Activated CD4-positive, alpha-beta T cell treated with anti-CD3 and anti-CD28 coated beads for 4 hours (primary cell): Measurements from ENCODE around the gene TSNAX.
"Not testable (repeated sequence)": the region's sequence is repeated elsewhere in the genome, so short reads cannot be mapped to it uniquely, and the experiment has no call there.

Experiments
- DNase-seq, 2 donors: peaks; one replicate each; pipeline ENCODE4 v3.0.0-alpha.2; 2020

Gene TSNAX, protein sequence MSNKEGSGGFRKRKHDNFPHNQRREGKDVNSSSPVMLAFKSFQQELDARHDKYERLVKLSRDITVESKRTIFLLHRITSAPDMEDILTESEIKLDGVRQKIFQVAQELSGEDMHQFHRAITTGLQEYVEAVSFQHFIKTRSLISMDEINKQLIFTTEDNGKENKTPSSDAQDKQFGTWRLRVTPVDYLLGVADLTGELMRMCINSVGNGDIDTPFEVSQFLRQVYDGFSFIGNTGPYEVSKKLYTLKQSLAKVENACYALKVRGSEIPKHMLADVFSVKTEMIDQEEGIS

DNA sequence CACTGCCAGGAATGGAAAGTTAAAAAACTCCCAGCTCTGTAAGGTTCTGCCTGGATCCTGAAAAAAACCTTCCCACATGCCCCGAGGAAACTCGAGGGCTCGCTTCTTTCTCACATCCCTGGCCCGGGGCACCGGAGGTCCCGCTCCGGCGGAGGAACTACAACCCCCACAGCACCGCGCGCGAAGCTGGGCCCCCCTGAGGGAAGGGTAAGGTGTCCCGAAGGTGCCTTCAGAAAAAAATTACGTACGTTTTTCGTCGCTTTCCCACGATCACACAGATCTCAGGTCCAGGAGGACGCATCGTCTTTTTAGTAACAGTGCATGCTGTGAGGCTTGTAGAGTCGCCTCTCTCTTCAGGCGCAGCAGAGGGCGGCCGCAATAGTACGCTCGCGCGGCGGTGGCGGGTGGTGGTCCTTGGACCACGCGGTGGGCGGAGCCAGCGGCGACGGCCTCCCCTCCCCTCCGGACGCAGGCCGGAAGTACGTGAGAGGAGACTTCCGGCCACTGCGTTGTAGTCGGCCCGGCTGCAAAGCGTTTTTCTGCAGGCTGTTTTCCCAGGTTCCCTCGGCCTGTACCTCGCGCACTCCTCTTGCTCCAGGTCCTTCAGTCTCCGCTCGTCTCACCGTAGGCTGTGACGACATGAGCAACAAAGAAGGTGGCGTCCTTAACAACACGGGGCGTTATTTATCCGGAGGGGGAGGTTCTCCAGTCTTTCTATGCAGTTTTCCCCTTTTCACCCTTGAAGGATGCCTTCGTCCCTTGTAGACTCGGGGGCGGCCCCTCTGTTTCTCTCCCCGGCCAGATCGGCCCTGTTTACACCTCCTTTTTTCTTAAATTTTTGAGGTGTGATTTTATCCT lies at the start of gene TSNAX:
TSS of gene TSNAX (plus strand) at position 498 of the 858 bp plus-strand sequence. CDS start at position 640, 142 bp downstream.
- peak; percentile 88 to 89 for DNase-seq

DNA sequence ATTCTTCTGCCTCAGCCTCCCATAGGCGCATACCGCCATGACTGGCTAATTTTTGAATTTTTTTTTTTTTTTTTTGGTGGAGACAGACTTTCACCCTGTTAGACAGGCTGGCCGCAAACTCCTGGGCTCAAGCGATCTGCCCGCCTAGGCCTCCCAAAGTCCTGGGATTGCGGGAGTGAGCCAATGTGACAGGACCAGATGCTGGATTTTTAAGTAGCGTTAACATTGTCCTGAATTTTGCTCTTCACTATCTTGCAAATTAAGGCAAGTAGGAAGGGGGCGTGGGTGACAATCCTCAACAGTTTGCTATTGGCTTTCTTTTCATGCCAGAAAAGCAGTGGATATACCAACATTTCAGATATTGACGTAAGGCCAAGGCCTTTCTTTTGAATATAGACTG lies 49.7 kb upstream of the TSNAX start:
- DNase-seq: no peak

GRCh38 chr1:231480008-231480407 lies 48.5 kb upstream of the TSNAX start:
- no peak for DNase-seq

GRCh38 chr1:231481289-231481688 lies 47.2 kb upstream of the TSNAX start:
- DNase-seq: no peak

DNA sequence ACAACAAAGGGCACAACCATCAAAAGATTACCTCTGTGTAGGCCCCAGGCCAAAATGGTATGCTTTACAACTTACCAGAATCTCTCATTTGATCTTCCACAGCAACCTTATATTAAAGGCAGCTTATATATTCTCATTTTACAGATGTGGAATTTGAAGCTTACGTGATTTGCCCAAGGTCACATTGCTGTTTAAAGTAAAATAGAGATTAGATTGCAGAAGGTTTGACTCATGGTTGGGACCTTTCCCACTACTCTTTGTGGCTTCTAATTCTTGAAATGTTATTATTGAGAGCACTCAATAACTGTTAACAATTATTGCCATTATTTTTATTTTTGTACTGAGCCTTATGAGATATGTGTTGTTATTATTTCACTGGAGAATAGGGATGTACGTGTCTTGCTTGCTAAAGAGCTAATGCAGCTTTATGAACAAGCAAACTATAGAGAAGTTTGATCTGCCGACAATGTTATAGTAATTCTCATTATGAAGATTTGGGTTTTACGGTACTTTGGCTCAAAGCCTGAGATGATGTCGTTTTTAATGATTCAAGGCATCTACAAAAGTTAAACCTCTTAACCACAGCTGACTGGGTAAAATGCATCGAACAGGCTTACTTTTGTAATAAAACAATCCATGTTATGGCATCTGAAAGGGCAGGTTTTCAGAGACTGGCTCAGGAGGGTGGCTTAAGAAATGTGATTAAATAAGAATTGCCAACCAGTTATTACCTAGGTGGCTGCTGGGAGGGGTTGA lies 43.3 kb upstream of the TSNAX start:
- DNase-seq: no peak

DNA sequence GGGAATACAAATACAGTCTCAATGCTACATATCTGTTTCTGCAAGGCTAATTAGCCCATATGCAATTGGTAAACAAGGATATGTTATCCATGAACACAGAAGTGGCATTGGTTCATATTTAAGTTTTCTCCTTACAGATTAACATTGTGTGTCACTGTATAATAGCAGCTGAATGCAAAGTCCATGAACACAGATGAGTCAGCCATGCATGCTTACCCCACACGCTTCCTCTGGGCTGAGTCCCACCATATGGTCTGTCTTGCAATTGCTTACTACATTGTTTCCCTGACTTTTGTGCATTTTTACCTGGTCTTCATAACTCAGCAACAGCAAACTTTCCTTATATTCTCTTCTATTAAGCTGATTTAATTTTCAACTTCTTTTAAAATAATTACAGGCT lies 41.5 kb upstream of the TSNAX start:
- DNase-seq: no peak

DNA sequence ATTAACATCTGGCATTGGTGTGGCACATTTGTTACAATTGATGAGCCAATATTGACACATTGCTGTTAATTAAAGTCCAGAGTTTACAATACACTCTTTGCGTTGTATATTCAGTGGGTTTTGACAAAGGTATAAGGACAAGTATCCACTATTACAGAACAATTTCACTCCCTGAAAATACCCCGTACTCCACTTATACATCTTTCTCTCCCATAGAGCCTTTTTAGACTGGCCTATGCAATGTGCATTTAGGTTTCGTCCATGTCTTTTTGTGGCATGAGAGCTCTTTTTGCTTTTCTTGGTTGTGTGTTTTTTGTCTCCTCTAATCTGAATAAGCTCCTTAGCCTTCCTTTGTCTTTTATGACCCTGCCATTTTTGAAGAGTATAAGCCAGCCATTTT lies 40.6 kb upstream of the TSNAX start:
- DNase-seq: no peak

DNA sequence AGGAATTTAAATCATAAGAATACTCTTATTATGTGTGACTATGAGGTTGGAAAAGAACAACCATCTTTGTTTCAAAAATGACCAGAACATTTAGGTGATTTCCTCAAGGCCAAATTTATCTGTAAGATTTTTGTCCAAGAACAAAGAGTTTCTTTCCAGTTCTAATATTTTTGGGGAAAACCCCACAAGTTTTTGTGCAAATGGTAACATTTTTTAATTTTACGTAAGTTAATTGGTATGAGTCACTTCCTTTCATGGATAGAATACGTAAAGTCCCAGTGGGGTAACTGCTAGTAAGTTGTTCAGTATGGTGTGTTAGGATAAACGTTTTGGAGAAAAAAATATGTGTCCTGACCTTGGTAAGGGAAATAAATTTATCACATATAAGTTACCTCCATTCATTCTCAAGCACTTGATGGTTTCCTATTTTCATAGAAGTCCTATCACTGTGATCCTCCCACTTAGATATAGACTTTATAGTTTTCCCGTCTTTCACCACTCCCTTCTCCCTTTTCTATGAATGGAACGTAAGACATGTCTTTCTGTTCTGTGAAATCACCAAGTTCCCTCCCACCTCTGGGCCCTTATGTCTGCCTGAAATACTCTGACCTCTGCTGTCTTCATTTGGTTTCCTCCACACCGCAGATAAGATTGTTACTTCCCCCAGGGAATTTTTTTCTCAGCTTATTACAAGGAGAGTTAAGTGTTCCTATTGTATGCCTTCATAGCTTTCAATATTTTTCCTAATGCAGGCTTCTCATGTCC lies 34.9 kb upstream of the TSNAX start:
- no peak for DNase-seq

DNA sequence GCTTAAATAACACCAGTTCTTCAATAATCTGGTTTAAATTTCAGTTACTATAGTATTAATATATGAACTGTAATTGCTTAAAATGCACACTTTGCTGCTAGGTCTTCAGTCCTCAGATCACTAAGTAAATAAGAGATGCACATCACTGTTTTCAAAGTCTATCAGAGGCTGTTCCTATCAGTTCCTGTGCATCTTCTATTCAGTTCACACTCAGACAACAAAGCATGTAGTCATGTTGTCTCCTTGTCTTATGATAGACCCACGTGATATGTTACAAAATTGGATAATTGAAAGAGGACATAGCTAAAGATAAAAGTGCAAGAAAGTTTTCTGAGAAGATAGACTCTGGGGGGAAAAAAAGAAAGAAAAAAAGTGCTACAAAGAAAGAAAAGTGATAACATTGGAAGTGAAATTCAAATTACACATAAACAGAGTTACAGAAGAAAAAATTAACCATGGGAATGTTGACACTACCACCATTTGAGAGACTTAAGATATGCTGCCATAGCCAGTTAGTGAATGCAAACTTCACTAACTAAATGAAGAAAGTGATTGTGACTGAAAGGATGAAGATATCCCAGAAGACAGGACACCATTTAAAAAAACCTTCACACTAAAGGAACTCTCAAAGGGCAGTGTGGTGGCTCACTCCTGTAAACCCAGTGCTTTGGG lies 33.9 kb upstream of the TSNAX start:
- DNase-seq: no peak

- no peak for DNase-seq
These were observed 30.8 kb upstream of the TSNAX start for GRCh38 chr1:231497629-231498152.

DNA sequence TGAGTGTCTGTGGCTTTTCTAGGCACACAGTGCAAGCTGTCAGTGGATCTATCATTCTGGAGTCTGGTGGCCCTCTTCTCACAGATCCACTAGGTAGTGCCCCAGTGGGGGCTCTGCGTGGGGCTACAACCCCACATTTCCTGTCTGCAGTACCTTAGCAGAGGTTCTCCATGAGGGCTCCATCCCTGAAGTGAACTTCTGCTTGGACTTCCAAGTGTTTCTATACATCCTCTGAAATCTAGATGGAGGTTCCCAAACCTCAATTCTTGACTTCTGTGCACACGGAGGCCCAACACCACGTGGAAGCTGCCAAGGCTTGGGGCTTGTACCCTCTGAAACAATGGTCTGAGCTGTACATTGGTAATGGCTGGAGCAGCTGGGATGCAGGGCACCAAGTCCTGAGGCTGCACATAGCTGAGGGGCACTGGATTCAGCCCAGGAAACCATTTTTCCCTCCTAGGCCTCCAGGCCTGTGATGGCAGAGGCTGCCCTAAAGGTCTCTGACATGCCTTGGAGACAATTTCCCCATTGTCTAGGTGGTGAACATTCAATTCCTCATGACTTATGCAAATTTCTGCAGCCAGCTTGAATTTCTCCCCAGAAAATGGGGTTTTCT lies 29.2 kb upstream of the TSNAX start:
- DNase-seq: no peak

DNA sequence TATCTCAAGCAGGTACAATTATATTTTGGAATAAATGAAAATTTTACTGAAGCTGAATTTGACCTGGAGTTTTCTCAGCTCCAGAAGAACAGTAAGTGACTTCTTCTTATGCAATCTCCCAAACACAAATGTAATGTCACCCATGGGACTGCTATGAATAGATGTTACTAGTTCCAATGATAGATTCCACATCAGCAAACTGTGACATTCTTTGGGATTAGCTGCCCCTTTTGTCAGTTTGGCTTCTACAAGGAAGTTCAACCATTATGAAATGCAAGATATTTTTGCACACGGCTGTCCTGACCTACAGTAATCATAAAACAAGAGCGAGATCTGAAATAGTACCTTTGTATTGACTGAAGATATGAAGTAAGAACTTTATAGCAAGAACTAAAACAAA lies 27.8 kb upstream of the TSNAX start:
- no peak for DNase-seq

DNA sequence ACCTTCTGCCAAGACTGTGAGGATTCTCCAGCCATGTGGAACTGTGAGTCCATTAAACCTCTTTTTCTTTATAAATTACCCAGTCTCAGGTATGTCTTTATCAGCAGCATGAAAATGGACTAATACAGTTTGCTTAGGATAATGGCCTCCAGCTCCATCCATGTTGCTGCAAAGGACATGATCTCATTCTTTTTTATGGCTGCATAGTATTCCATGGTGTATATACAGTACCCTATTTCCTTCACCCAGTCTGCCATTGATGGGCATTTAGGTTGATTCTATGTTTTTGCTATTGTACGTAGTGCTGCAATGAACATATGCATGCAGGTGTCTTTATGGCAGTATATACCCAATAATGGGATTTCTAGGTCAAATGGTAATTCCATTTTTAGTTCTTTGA lies 25.3 kb upstream of the TSNAX start:
- DNase-seq: not testable (repeated sequence)

GRCh38 chr1:231507476-231508355 lies 20.8 kb upstream of the TSNAX start:
- DNase-seq: no peak

DNA sequence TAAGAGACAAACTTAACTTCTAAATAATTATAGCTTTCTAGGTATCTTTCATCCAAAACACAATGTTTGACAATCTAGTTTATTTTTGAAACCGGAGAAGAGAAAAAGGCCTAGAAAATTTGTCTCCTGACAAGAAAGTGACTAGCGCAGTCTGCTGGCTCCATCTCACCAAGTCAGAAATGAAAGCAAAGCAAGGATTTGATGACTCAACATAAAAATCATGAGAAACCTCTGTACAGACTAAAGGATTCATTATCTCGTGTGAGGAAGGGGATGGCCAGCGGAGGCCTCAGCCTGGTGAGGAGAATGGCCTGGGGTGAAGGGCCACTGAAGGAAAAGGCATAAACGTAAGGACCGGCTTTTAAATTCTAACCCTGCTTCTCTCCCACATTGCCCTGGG lies 20.0 kb upstream of the TSNAX start:
- DNase-seq: no peak

DNA sequence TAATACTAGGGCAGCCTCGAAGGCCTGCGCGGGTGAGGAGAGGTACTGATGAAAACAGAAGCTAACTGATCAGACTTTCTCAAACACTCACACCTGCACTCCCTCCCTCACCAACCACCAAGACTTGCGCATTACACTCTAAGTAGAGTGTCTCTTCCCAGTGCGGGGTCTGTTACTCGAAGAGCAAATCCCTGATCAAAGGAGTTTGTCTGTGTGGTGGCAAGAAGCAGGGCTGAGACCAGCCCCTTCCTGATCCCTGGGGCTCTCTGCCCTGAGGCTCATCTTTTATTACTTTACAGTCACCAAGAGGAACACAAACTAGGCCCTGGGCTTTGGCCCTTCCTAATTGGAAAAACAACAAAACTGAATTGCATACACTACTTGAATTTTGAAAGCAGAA lies 19.5 kb upstream of the TSNAX start:
- no peak for DNase-seq

DNA sequence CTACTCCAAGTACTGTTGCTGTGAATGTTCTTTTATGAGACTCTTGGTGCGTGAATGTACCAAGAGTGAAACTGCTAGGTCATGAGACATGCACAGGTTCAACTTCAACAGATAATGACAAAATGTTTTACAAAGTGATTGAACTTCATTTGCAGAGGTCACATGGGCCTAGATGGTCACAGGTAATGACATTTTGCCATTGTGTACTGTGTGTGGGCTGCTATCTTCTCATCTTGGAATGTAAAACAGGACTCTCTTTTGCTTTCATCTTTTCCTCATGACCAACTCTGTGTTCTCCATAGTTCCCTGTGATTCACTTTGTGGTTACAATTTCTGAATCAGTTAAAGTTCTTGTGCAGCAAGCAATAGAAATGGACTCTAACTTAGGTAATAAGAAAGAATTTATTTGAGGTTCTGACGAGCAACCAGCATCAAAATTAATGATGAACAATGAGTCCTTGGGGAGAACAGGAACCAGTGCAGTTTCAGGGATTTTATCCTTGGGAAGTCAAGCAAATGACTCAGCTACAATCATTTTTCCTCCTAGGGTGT lies 16.2 kb upstream of the TSNAX start:
- no peak for DNase-seq

- no peak for DNase-seq
These were observed 12.7 kb upstream of the TSNAX start for GRCh38 chr1:231515748-231516147.

- no peak for DNase-seq
These were observed 11.4 kb upstream of the TSNAX start for GRCh38 chr1:231517076-231517475.

GRCh38 chr1:231518485-231519034 lies 9.9 kb upstream of the TSNAX start:
- no peak for DNase-seq
